Neural cell (in vitro differentiated cells): Measurements from ENCODE around the gene IFITM10. TPM values are rescaled to one million over a fixed set of nuclear protein-coding genes. Genes with fewer than 3 reads are reported as not detected.

Experiments
- H2AFZ ChIP-seq: fragments of 200-600, 300-800 bp; sonication (generic), shearing (Covaris generic); 2 replicates; pipeline ENCODE4 v1.6.0; 2014; ENCODE audit warnings: low read depth, mild to moderate bottlenecking, antibody characterized with exemption, low read length, moderate library complexity
- H3F3A ChIP-seq: fragments of 200-600 bp; shearing (Covaris generic); 2 replicates; pipeline ENCODE4 v1.6.1; 2016; ENCODE audit warnings: mild to moderate bottlenecking, moderate library complexity, mixed read lengths, antibody characterized with exemption, low read length; ENCODE audit not compliant: insufficient read depth, poor library complexity, severe bottlenecking
- H3K27ac ChIP-seq: fragments of 200-600, 300-800 bp; sonication (generic), shearing (Covaris generic); 2 replicates; pipeline ENCODE4 v1.5.1; 2014; ENCODE audit warnings: mild to moderate bottlenecking, low read length, moderate library complexity
- H3K27me3 ChIP-seq: fragments of 300-800, 200-600 bp; sonication (generic), shearing (Covaris generic); 2 replicates; pipeline ENCODE4 v1.6.0; 2014; ENCODE audit warnings: mild to moderate bottlenecking, low read depth, low read length, moderate library complexity; ENCODE audit not compliant: insufficient read depth
- H3K36me3 ChIP-seq: fragments of 300-800, 200-600 bp; sonication (generic), shearing (Covaris generic); 2 replicates; pipeline ENCODE4 v1.5.1; 2014; ENCODE audit warnings: mild to moderate bottlenecking, antibody characterized with exemption, low read length, moderate library complexity; ENCODE audit not compliant: insufficient read depth
- H3K4me2 ChIP-seq: fragments of 300-800, 200-600 bp; sonication (generic), shearing (Covaris generic); 2 replicates; pipeline ENCODE4 v1.6.0; 2014; ENCODE audit warnings: mild to moderate bottlenecking, low read length
- H3K4me3 ChIP-seq: fragments of 300-800, 200-600 bp; sonication (generic), shearing (Covaris generic); 2 replicates; pipeline ENCODE4 v1.5.1; 2014; ENCODE audit warnings: mild to moderate bottlenecking, low read length, moderate library complexity
- H3K79me2 ChIP-seq: fragments of 200-600 bp; shearing (Covaris generic); replicated peaks from 2 replicates; pipeline ENCODE4 v1.6.0; 2014; ENCODE audit warnings: mild to moderate bottlenecking, low read length, moderate library complexity; ENCODE audit not compliant: insufficient read depth
- H3K9ac ChIP-seq: fragments of 300-800, 200-600 bp; sonication (generic), shearing (Covaris generic); 2 replicates; pipeline ENCODE4 v1.6.1; 2016; ENCODE audit warnings: mild to moderate bottlenecking, low read length, mixed read lengths
- H3K9me2 ChIP-seq: fragments of 200-600 bp; shearing (Covaris generic); 2 replicates; pipeline ENCODE4 v1.6.1; 2016; ENCODE audit warnings: mild to moderate bottlenecking, low read length, mixed read lengths; ENCODE audit not compliant: insufficient read depth
- H3K9me3 ChIP-seq: fragments of 200-600, 300-800 bp; sonication (generic), shearing (Covaris generic); 2 replicates; pipeline ENCODE4 v1.6.1; 2016; ENCODE audit warnings: mild to moderate bottlenecking, mixed run types, low read length, moderate library complexity, mixed read lengths
- H4K20me1 ChIP-seq: fragments of 200-600 bp; shearing (Covaris generic); 2 replicates; pipeline ENCODE4 v1.6.1; 2016; ENCODE audit warnings: mild to moderate bottlenecking, mixed run types; ENCODE audit not compliant: insufficient read depth
- CTCF ChIP-seq: fragments of 450-650 bp; IDR thresholded peaks from 2 replicates; pipeline ENCODE4 v1.5.1; 2014; ENCODE audit warnings: antibody characterized with exemption, mild to moderate bottlenecking, moderate library complexity; ENCODE audit not compliant: poor library complexity, severe bottlenecking
- EP300 ChIP-seq: fragments of 450-650 bp; conservative IDR thresholded peaks from 2 replicates; pipeline ENCODE4 v1.6.1; 2014; ENCODE audit warnings: antibody characterized with exemption, mild to moderate bottlenecking, moderate library complexity; ENCODE audit not compliant: poor library complexity, severe bottlenecking
- EZH2 ChIP-seq: fragments of 200-600, 300-800 bp; shearing (Covaris generic), sonication (generic); IDR thresholded peaks from 2 replicates; pipeline ENCODE4 v1.6.1; 2014; ENCODE audit warnings: antibody characterized with exemption, low read length, borderline replicate concordance, mild to moderate bottlenecking; ENCODE audit not compliant: insufficient read depth, poor library complexity, severe bottlenecking
- MXI1 ChIP-seq: fragments of 450-650 bp; conservative IDR thresholded peaks from 2 replicates; pipeline ENCODE4 v1.6.1; 2014; ENCODE audit warnings: antibody characterized with exemption, mild to moderate bottlenecking; ENCODE audit not compliant: poor library complexity, severe bottlenecking
- POLR2AphosphoS5 ChIP-seq: IDR thresholded peaks from 2 replicates; pipeline ENCODE4 v1.6.1; 2012
- RAD21 ChIP-seq: fragments of 450-650 bp; conservative IDR thresholded peaks from 2 replicates; pipeline ENCODE4 v1.6.1; 2014; ENCODE audit warnings: antibody characterized with exemption, mild to moderate bottlenecking, moderate library complexity
- REST ChIP-seq: IDR thresholded peaks from 2 replicates; pipeline ENCODE4 v1.6.1; 2012; ENCODE audit warnings: borderline replicate concordance
- SMC3 ChIP-seq: fragments of 450-650 bp; conservative IDR thresholded peaks from 2 replicates; pipeline ENCODE4 v1.6.1; 2014; ENCODE audit warnings: antibody characterized with exemption, mild to moderate bottlenecking, moderate library complexity; ENCODE audit not compliant: poor library complexity
- TAF1 ChIP-seq: IDR thresholded peaks from 2 replicates; pipeline ENCODE4 v1.6.1; 2012; ENCODE audit warnings: low read depth
- polyA plus RNA-seq: library from polyadenylated mRNA; depleted of rRNA; stranded (reverse); fragments of >200 nt; gene quantifications from 2 replicates; pipeline ENCODE4 v1.2.3, GENCODE V29; 2014

Gene IFITM10
- polyA plus RNA-seq, 1 donor from 2014 or later: 1.1 TPM

DNA sequence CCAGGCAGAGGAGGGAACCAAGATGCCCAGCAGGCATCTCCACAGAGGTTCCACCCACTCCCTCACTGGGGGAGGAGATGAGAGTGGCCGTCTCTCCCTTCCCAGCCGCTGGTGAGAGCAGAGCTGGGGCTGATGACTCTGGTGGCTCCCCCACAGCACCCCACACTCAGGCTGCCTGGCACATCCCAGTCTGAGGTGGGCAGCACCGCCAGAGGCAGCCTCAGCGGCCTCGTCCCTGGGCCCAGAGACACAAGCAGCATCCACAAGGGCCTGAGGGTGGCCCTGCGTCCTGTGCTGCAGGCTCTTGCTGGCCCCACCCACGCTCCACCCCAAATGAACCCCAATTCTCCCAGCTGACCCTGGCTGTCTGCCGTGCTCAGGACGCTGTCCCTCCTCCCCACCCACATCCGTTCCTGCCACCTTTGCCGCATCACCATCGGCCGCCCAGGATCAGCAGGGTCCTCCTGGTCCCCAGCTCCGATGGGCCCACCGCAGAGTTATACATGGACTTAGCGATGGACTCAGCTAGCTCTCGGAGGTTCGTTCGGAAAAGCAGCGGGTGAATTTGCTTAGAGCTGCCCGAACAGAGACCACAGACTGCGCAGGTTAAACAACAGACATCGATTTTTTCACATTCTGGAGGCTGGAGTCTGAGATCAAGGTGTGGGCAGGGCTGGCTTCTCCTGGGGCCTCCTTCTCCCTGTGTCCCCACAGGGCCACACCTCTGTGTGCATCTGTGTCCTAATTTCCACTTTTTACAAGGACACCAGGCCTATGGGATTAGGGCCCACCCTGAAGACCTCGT lies 33.5 kb upstream of the IFITM10 start:
- Histone ChIP-seq H3K9ac (no peak overlapping the region), H3K9me3 (no peaks in the 10 kb centered on the region), H3K4me2 (no peak overlapping the region), H3F3A (no peaks in the 10 kb centered on the region), H4K20me1 (no peaks in the 10 kb centered on the region), H2AFZ (no peak overlapping the region), H3K27ac (no peak overlapping the region), H3K4me3 (no peak overlapping the region), H3K27me3 (no peaks in the 10 kb centered on the region), H3K9me2 (no peaks in the 10 kb centered on the region), H3K79me2 (no peaks in the 10 kb centered on the region), H3K36me3 (no peaks in the 10 kb centered on the region)
- TF ChIP-seq EP300 (no peak), EZH2 (no peak), POLR2AphosphoS5 (no peak), CTCF (no peak), REST (no peak), SMC3 (no peak), TAF1 (no peak), MXI1 (no peak), RAD21 (no peak)

- H3K79me2 ChIP-seq: no peaks in the 10 kb centered on the region
- no peaks in the 10 kb centered on the region for H3F3A ChIP-seq
- no peak overlapping the region for H3K4me2 ChIP-seq
- no peak overlapping the region for H2AFZ ChIP-seq
- H3K36me3 ChIP-seq: no peaks in the 10 kb centered on the region
- H4K20me1 ChIP-seq: no peaks in the 10 kb centered on the region
- H3K9me2 ChIP-seq: no peaks in the 10 kb centered on the region
- no peak overlapping the region for H3K4me3 ChIP-seq
- no peak overlapping the region for H3K9ac ChIP-seq
- TF ChIP-seq RAD21 (no peak), REST (no peak), POLR2AphosphoS5 (no peak), CTCF (no peak), MXI1 (no peak), EZH2 (no peak), TAF1 (no peak), SMC3 (no peak), EP300 (no peak)
- H3K27ac ChIP-seq: no peak overlapping the region
- no peaks in the 10 kb centered on the region for H3K27me3 ChIP-seq
- H3K9me3 ChIP-seq: no peaks in the 10 kb centered on the region
These were observed 32.7 kb upstream of the IFITM10 start for GRCh38 chr11:1782831-1783724.
